ENCODE data around the gene NLRC4.
"Not testable (repeated sequence)": the region's sequence is repeated elsewhere in the genome, so short reads cannot be mapped to it uniquely, and the experiment has no call there.

The NLRC4 gene

GRCh38 chr2:32293493-32293892, 28.8 kb upstream of the NLRC4 start:
- H3K4me2 ChIP-seq (ENCODE audit: low read length, poor library complexity, severe bottlenecking); H2BK5ac ChIP-seq (ENCODE audit: low read depth, low read length, poor library complexity, severe bottlenecking); H3K14ac ChIP-seq (ENCODE audit: low read length in 2 of 2); H3K4me1 ChIP-seq (ENCODE audit: control insufficient read depth, insufficient read depth, low read depth, low read length); H3K27ac ChIP-seq (ENCODE audit: low read length, poor library complexity, severe bottlenecking); H2AK5ac ChIP-seq (ENCODE audit: low read length, severe bottlenecking); H4K91ac ChIP-seq (ENCODE audit: low read length); H3K18ac ChIP-seq (ENCODE audit: low read depth in 1 of 2, low read length in 2 of 2); H3K9ac ChIP-seq (ENCODE audit: low read length); H3K79me1 ChIP-seq (replicated peaks; ENCODE audit: low read length, poor library complexity, severe bottlenecking); H3K23ac ChIP-seq (ENCODE audit: low read length in 2 of 2); H3K27me3 ChIP-seq (ENCODE audit: control insufficient read depth in 1 of 2, insufficient read depth in 1 of 2, low read length in 2 of 2); H4K8ac ChIP-seq (ENCODE audit: low read length); H3K9me3 ChIP-seq (ENCODE audit: control insufficient read depth, low read length); H3K4me3 ChIP-seq (ENCODE audit: insufficient read depth in 1 of 2, low read depth in 1 of 2, low read length in 2 of 2); H2BK15ac ChIP-seq (ENCODE audit: low read depth, poor library complexity, severe bottlenecking); H2BK120ac ChIP-seq (ENCODE audit: low read depth, low read length); DNase-seq; H3K4ac ChIP-seq (ENCODE audit: low read depth in 1 of 2, low read length in 2 of 2); H2BK12ac ChIP-seq (ENCODE audit: low read length in 2 of 2); H2AFZ ChIP-seq (ENCODE audit: low read depth, low read length): not testable (repeated sequence)
- peaks cover 16 to 47% of the 10 kb centered on the region in 2 experiments for H3K36me3 ChIP-seq (ENCODE audit: control insufficient read depth in 1 of 2, insufficient read depth in 2 of 2, low read depth in 1 of 2, low read length in 2 of 2)
- WGBS = 97% methylated on average over 7 of the region's 26 CpGs

GRCh38 chr2:32291746-32292145, 27.1 kb upstream of the NLRC4 start:
- Histone ChIP-seq H3K79me1 (replicated peaks; ENCODE audit: low read length, poor library complexity, severe bottlenecking) (peaks cover 3% of the 10 kb centered on the region), H3K36me3 (ENCODE audit: control insufficient read depth in 1 of 2, insufficient read depth in 2 of 2, low read depth in 1 of 2, low read length in 2 of 2) (peaks cover 16 to 34% of the 10 kb centered on the region in 2 experiments), H2BK5ac (ENCODE audit: low read depth, low read length, poor library complexity, severe bottlenecking) (no peak overlapping the region), H3K9ac (ENCODE audit: low read length) (no peak overlapping the region), H3K4ac (ENCODE audit: low read depth in 1 of 2, low read length in 2 of 2) (no peak overlapping the region), H2BK12ac (ENCODE audit: low read length in 2 of 2) (no peak overlapping the region), H3K4me1 (ENCODE audit: control insufficient read depth, insufficient read depth, low read depth, low read length) (peaks cover 5% of the 10 kb centered on the region), H3K23ac (ENCODE audit: low read length in 2 of 2) (no peak overlapping the region), H3K18ac (ENCODE audit: low read depth in 1 of 2, low read length in 2 of 2) (no peak overlapping the region), H2BK15ac (ENCODE audit: low read depth, poor library complexity, severe bottlenecking) (no peak overlapping the region), H4K91ac (ENCODE audit: low read length) (no peak overlapping the region), H4K8ac (ENCODE audit: low read length) (no peak overlapping the region), H2BK120ac (ENCODE audit: low read depth, low read length) (no peak overlapping the region), H3K9me3 (ENCODE audit: control insufficient read depth, low read length) (peaks cover 2% of the 10 kb centered on the region), H2AFZ (ENCODE audit: low read depth, low read length) (no peak overlapping the region), H2AK5ac (ENCODE audit: low read length, severe bottlenecking) (no peak overlapping the region), H3K27me3 (ENCODE audit: control insufficient read depth in 1 of 2, insufficient read depth in 1 of 2, low read length in 2 of 2) (no peaks in the 10 kb centered on the region), H3K14ac (ENCODE audit: low read length in 2 of 2) (no peak overlapping the region), H3K27ac (ENCODE audit: low read length, poor library complexity, severe bottlenecking) (no peak overlapping the region), H3K4me3 (ENCODE audit: insufficient read depth in 1 of 2, low read depth in 1 of 2, low read length in 2 of 2) (no peak overlapping the region), H3K4me2 (ENCODE audit: low read length, poor library complexity, severe bottlenecking) (no peak overlapping the region)
- no peak for DNase-seq
- 82% methylated on average over 2 of the region's 2 CpGs for WGBS

GRCh38 chr2:32290000-32290339, 25.3 kb upstream of the NLRC4 start:
- Histone ChIP-seq H3K4me1 (ENCODE audit: control insufficient read depth, insufficient read depth, low read depth, low read length) (peaks cover 5% of the 10 kb centered on the region), H3K4ac (ENCODE audit: low read depth in 1 of 2, low read length in 2 of 2) (no peak overlapping the region), H3K4me2 (ENCODE audit: low read length, poor library complexity, severe bottlenecking) (no peak overlapping the region), H3K9me3 (ENCODE audit: control insufficient read depth, low read length) (no peaks in the 10 kb centered on the region), H2BK120ac (ENCODE audit: low read depth, low read length) (no peak overlapping the region), H4K8ac (ENCODE audit: low read length) (no peak overlapping the region), H2BK12ac (ENCODE audit: low read length in 2 of 2) (no peak overlapping the region), H4K91ac (ENCODE audit: low read length) (no peak overlapping the region), H2BK5ac (ENCODE audit: low read depth, low read length, poor library complexity, severe bottlenecking) (no peak overlapping the region), H3K14ac (ENCODE audit: low read length in 2 of 2) (no peak overlapping the region), H3K27ac (ENCODE audit: low read length, poor library complexity, severe bottlenecking) (no peak overlapping the region), H3K23ac (ENCODE audit: low read length in 2 of 2) (no peak overlapping the region), H2BK15ac (ENCODE audit: low read depth, poor library complexity, severe bottlenecking) (no peak overlapping the region), H2AFZ (ENCODE audit: low read depth, low read length) (no peak overlapping the region), H3K79me1 (replicated peaks; ENCODE audit: low read length, poor library complexity, severe bottlenecking) (peaks cover 7% of the 10 kb centered on the region), H3K4me3 (ENCODE audit: insufficient read depth in 1 of 2, low read depth in 1 of 2, low read length in 2 of 2) (no peak overlapping the region), H2AK5ac (ENCODE audit: low read length, severe bottlenecking) (no peak overlapping the region), H3K18ac (ENCODE audit: low read depth in 1 of 2, low read length in 2 of 2) (no peak overlapping the region), H3K9ac (ENCODE audit: low read length) (no peak overlapping the region), H3K27me3 (ENCODE audit: control insufficient read depth in 1 of 2, insufficient read depth in 1 of 2, low read length in 2 of 2) (no peaks in the 10 kb centered on the region), H3K36me3 (ENCODE audit: control insufficient read depth in 1 of 2, insufficient read depth in 2 of 2, low read depth in 1 of 2, low read length in 2 of 2) (peaks cover 11 to 20% of the 10 kb centered on the region in 2 experiments)
- DNase-seq = no peak
- no CpG with 5 or more reads among the region's 2 CpGs for WGBS

DNA sequence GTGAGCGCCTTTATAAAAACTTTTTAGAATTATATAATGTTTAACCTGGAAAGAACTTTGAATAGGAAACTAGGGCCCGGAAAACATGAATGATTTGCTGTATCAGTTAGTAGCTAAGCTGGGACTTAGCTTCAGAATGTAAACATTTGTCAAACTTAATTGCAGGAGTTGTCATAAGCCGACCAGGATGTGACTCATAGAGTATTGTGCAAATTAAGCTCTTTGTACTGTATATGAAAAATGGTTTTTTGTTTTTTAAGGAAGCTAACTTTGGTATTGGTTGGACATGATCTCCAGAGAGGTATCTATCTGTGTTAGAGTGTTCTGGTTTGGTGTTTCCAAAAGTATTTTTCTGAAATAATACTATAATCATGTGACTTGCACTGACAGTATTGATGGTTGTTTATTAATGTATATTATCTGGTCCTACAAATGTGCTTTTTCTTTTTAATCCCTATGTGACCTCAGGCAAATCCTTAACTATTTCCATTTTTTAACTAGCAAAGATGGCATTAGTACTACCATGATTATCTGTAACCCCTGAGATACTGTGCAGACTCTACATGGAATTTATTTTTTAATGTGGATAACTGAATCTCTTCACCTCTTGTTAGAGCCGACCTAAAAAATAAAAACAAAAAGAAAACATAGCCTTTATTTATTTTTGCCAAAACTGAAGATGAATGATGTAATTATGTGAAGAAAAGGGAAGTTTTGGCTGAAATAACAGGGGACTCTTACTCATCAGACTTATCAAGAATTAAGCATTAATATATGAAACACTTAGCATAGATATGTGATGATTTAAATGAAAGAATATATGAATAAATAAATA, 24.7 kb upstream of the NLRC4 start:
- Histone ChIP-seq H4K8ac (ENCODE audit: low read length) (no peak overlapping the region), H2AFZ (ENCODE audit: low read depth, low read length) (no peak overlapping the region), H3K14ac (ENCODE audit: low read length in 2 of 2) (no peak overlapping the region), H2BK120ac (ENCODE audit: low read depth, low read length) (no peak overlapping the region), H3K36me3 (ENCODE audit: control insufficient read depth in 1 of 2, insufficient read depth in 2 of 2, low read depth in 1 of 2, low read length in 2 of 2) (peaks cover 11 to 19% of the 10 kb centered on the region in 2 experiments), H2BK15ac (ENCODE audit: low read depth, poor library complexity, severe bottlenecking) (no peak overlapping the region), H3K79me1 (replicated peaks; ENCODE audit: low read length, poor library complexity, severe bottlenecking) (peaks cover 8% of the 10 kb centered on the region), H3K4me2 (ENCODE audit: low read length, poor library complexity, severe bottlenecking) (no peak overlapping the region), H3K9me3 (ENCODE audit: control insufficient read depth, low read length) (no peaks in the 10 kb centered on the region), H4K91ac (ENCODE audit: low read length) (no peak overlapping the region), H3K4ac (ENCODE audit: low read depth in 1 of 2, low read length in 2 of 2) (no peak overlapping the region), H2BK12ac (ENCODE audit: low read length in 2 of 2) (no peak overlapping the region), H3K9ac (ENCODE audit: low read length) (peak overlapping the region; percentile 34), H3K4me1 (ENCODE audit: control insufficient read depth, insufficient read depth, low read depth, low read length) (peaks cover 5% of the 10 kb centered on the region), H3K27me3 (ENCODE audit: control insufficient read depth in 1 of 2, insufficient read depth in 1 of 2, low read length in 2 of 2) (no peaks in the 10 kb centered on the region), H3K18ac (ENCODE audit: low read depth in 1 of 2, low read length in 2 of 2) (no peak overlapping the region), H3K4me3 (ENCODE audit: insufficient read depth in 1 of 2, low read depth in 1 of 2, low read length in 2 of 2) (no peak overlapping the region), H2AK5ac (ENCODE audit: low read length, severe bottlenecking) (no peak overlapping the region), H3K27ac (ENCODE audit: low read length, poor library complexity, severe bottlenecking) (no peak overlapping the region), H2BK5ac (ENCODE audit: low read depth, low read length, poor library complexity, severe bottlenecking) (no peak overlapping the region), H3K23ac (ENCODE audit: low read length in 2 of 2) (no peak overlapping the region)
- WGBS = 41% methylated on average over 3 of the region's 4 CpGs
- peak; percentile 87 for DNase-seq
